Fibroblast of peridontal ligament (primary cell): Measurements from ENCODE around the gene TMEM174.
"Not testable (repeated sequence)": the region's sequence is repeated elsewhere in the genome, so short reads cannot be mapped to it uniquely, and the experiment has no call there.

Experiments
- DNase-seq: peaks from one replicate; pipeline ENCODE4 v3.0.0-alpha.2; 2010; ENCODE audit errors: extremely low read depth

The TMEM174 gene

GRCh38 chr5:73193592-73193991, 20.6 kb downstream of the TMEM174 start:
- no peak for DNase-seq

GRCh38 chr5:73196201-73196600, 23.2 kb downstream of the TMEM174 start:
- no peak for DNase-seq

- DNase-seq, result no peak
Observed at GRCh38 chr5:73197637-73198257, 24.8 kb downstream of the TMEM174 start.

- DNase-seq, result no peak
Observed at GRCh38 chr5:73198833-73199592, 26.0 kb downstream of the TMEM174 start.

GRCh38 chr5:73199671-73200070, 26.7 kb downstream of the TMEM174 start:
- DNase-seq, result peak; percentile 58

- peak; percentile 35 for DNase-seq
Observed at GRCh38 chr5:73201547-73202513, 28.8 kb downstream of the TMEM174 start.

GRCh38 chr5:73204332-73204731, 31.3 kb downstream of the TMEM174 start:
- DNase-seq, result no peak

GRCh38 chr5:73204733-73205132, 31.7 kb downstream of the TMEM174 start:
- DNase-seq, result no peak

- no peak for DNase-seq
Observed at GRCh38 chr5:73205305-73205704, 32.3 kb downstream of the TMEM174 start.

GRCh38 chr5:73207239-73207638, 34.2 kb downstream of the TMEM174 start:
- DNase-seq, result not testable (repeated sequence)

GRCh38 chr5:73209075-73209474, 36.1 kb downstream of the TMEM174 start:
- not testable (repeated sequence) for DNase-seq

GRCh38 chr5:73212693-73213092, 39.7 kb downstream of the TMEM174 start:
- DNase-seq, result not testable (repeated sequence)

- DNase-seq, result peak; percentile 51
Observed at GRCh38 chr5:73213566-73213998, 40.6 kb downstream of the TMEM174 start.

GRCh38 chr5:73214306-73214705, 41.3 kb downstream of the TMEM174 start:
- DNase-seq, result no peak

GRCh38 chr5:73214996-73215395, 42.0 kb downstream of the TMEM174 start:
- no peak for DNase-seq

GRCh38 chr5:73215531-73215890, 42.5 kb downstream of the TMEM174 start:
- peak; percentile 37 for DNase-seq

GRCh38 chr5:73215891-73216610, 43.1 kb downstream of the TMEM174 start:
- DNase-seq, result peak; percentile 71

- DNase-seq, result peak; percentile 78
Observed at GRCh38 chr5:73218552-73219171, 45.7 kb downstream of the TMEM174 start.

- DNase-seq, result not testable (repeated sequence)
Observed at GRCh38 chr5:73219336-73219735, 46.3 kb downstream of the TMEM174 start.

- DNase-seq, result no peak
Observed at GRCh38 chr5:73221161-73221560, 48.2 kb downstream of the TMEM174 start.

- DNase-seq, result no peak
Observed at GRCh38 chr5:73221726-73222125, 48.7 kb downstream of the TMEM174 start.
